Left ventricle myocardium superior (tissue), 1 donor: ENCODE data around the gene MBD3. TPM values are rescaled to one million over a fixed set of nuclear protein-coding genes. Genes with fewer than 3 reads are reported as not detected.
A peak's percentile ranks its signal among the peaks of the same experiment; 100 is the strongest.

Source experiments
- ATAC-seq: fragments of 200-7000 bp; cut with Tn5 transposase; one replicate; pipeline ENCODE4 v1.9.1; 2020; ENCODE audit warnings: mild to moderate bottlenecking, moderate library complexity
- DNase-seq: peaks from one replicate; pipeline ENCODE4 v3.0.0-alpha.2; 2020
- intact Hi-C: fragments of 100-400 bp; cut with micrococcal nuclease; formaldehyde crosslinking; loops from one replicate; pipeline ENCODE4 v1.11.0; 2022
- total RNA-seq: library from RNA; stranded (reverse); fragmentation: NEBNext Ultra II Directional; extraction: Animal tissue kit (Norgen Biotek cat#: 25700); gene quantifications from one replicate; pipeline ENCODE4 v1.2.1, GENCODE V29; 2021
- donor health status: DM: no; HTN: yes; CAD: no; lungs with severe emphysema.

Gene MBD3
- total RNA-seq, 1 donor from 2014 or later = 59.0 TPM

GRCh38 chr19:1621021-1621420 is 28.4 kb upstream of the MBD3 start:
- ATAC-seq = no peak
- intact Hi-C loops = no loop called here
- DNase-seq = peak; percentile 14

DNA sequence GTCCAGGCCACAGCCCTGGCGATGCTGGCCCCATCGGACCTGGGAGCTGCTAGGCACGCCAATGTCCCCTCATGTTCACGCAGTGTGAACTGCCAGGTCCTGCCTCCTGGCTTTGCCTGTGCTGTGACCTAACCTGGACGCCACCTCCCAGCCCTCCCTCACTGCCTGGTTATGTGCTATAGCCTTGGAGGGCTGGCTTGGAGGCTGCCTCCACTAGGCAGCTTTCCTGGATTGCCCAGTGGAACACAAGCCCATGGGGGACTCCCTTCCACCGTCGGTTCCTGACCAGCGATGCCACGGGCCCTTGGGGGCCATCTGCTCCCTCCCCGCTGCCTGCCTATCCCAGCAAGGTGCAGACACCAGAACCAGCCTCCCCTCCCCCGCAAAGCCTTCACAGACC is 27.8 kb upstream of the MBD3 start:
- ATAC-seq (no peak), DNase-seq (peak; percentile 25)
- intact Hi-C loops = no loop called here

- intact Hi-C loops = no loop called here
- ATAC-seq (no peak), DNase-seq (peak; percentile 18)
Observed at GRCh38 chr19:1619703-1620102, 27.0 kb upstream of the MBD3 start.

- ATAC-seq (no peak), DNase-seq (no peak)
- intact Hi-C loops = no loop called here
Observed at GRCh38 chr19:1619094-1619439, 26.4 kb upstream of the MBD3 start.

GRCh38 chr19:1618157-1619093 is 25.8 kb upstream of the MBD3 start:
- ATAC-seq (peak; percentile 76), DNase-seq (peak; percentile 51)
- intact Hi-C loops = no loop called here

- no peak for ATAC-seq
- intact Hi-C loops = no loop called here
Observed at GRCh38 chr19:1616875-1617274, 24.2 kb upstream of the MBD3 start.

GRCh38 chr19:1616396-1616795 is 23.7 kb upstream of the MBD3 start:
- intact Hi-C loops = no loop called here
- DNase-seq (peak; percentile 27), ATAC-seq (peak; percentile 50)

More at GRCh38 chr19:1616875-1617274, 24.2 kb upstream of the MBD3 start:
- DNase-seq = no peak

- intact Hi-C loops = no loop called here
- ATAC-seq (no peak), DNase-seq (peak; percentile 16)
Observed at GRCh38 chr19:1615156-1615765, 22.6 kb upstream of the MBD3 start.

DNA sequence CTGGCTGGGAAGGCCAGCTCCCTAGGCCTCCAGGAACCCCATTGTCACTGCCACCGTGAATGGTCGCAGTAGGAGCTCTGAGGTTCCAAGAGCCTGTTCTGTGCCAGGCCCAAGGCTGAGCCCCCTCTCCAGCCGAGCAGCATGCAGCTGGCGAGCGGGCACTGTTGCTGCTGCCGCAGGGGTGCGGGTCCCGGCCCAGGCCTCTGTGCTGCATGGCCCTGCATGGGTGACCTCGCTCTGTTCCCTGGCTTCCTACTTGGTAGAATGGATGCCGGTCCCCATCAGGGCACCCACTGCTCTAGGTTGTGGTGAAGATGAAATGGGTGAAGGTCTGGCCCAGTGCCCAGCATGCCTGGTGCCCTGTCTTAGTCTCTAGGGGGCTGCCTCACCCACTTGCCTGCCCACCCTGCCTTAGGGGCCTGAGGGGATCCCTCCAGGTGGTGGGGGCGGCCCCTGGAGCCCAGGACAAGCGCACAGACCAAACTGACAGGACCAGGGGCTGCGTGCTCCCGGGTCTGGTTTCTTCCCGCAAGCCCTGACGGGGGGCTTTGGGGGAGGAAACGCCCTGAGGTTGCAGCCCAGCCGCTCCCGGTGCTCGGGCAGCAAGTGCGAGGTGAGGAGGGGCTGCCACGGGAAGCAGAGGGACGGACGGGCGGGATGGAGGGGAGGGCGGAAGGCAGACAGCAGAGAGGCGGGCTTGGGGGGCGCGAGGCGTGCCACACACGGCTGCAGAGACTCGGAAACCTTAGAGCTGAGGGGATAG is 21.3 kb upstream of the MBD3 start:
- DNase-seq (no peak), ATAC-seq (no peak)
- intact Hi-C loops = no loop called here

- no peak for DNase-seq
- no peak for ATAC-seq
- intact Hi-C loops = no loop called here
Observed at GRCh38 chr19:1613146-1613545, 20.5 kb upstream of the MBD3 start.

- ATAC-seq = no peak
- intact Hi-C loops = no loop called here
- DNase-seq = no peak
Observed at GRCh38 chr19:1612114-1613086, 19.7 kb upstream of the MBD3 start.

GRCh38 chr19:1611353-1611752 is 18.7 kb upstream of the MBD3 start:
- ATAC-seq (no peak), DNase-seq (no peak)
- intact Hi-C loops = no loop called here

DNA sequence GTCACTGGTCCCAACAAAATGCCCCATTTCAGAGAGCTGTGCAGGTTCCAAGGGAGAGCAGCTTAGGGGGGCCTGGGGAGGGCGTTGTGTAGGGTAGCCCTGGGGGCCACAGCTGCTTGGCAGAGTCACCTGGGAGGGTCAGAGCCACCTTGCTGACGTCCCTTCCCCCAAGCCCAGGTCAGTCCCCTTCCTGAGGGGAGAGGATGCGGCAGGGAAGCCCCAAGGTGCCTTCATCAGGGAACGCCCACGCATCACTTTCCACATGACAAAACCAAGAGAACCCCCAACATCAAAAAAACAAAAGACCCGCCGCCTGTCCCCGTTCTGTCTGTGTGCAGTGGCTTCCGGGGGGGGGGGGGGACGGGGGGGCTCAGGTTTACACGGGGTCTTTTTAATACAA is 17.9 kb upstream of the MBD3 start:
- intact Hi-C loops = no loop called here
- DNase-seq (no peak), ATAC-seq (no peak)

DNA sequence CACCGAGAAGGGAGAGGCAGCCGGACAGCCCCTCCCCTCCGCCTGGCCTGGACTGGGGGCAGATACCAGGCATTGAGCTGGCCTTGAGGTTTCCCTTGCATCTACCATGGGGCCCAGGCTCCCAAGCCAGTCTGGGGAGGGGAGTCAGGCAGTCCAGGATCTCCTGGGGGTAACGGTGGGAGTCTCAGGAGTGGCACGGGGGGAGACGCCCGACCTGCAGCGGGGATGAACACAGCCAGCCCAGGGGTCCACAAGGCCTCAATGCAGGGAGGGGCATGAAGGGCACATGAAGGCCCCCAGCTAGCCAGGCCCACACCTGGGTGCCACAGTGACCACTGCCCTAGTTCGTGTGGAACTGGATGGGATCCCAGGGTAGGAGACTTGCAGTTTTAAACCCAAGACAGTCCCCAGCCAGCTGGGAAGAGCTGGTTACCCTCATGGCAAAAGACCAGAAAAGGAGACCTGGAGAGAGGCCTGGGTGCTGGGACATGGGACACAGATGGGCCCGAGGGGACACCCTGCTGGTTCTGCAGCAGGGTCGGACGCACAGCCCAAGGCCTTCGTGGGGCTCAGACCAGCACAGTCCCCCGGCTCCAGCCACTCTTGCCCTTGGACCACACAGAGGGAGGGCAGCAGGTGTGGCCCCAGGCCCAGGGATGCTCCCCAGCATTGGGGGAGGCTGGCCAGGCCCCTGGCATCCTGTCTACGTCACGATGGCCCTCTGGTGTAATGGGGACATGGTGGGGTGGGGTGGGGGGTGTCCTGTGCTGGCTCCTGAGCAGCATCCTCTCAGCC is 17.2 kb upstream of the MBD3 start:
- intact Hi-C loops = no loop called here
- ATAC-seq (no peak), DNase-seq (no peak)

DNA sequence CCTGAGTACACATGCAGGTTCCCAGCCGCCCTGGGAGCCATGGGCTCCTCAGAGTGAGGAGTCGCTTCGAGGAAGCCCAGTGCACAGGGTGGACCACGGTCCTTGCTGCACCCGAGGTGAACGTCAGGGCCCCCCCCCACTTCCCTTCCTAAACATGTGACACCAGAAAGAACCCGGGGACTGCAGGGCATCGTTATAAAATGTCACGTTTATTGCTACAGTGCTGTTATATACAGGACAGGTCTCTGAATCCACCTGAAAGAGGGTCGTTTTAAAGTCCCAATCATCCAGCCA is 16.4 kb upstream of the MBD3 start:
- no peak for DNase-seq
- intact Hi-C loops = no loop called here
- no peak for ATAC-seq

DNA sequence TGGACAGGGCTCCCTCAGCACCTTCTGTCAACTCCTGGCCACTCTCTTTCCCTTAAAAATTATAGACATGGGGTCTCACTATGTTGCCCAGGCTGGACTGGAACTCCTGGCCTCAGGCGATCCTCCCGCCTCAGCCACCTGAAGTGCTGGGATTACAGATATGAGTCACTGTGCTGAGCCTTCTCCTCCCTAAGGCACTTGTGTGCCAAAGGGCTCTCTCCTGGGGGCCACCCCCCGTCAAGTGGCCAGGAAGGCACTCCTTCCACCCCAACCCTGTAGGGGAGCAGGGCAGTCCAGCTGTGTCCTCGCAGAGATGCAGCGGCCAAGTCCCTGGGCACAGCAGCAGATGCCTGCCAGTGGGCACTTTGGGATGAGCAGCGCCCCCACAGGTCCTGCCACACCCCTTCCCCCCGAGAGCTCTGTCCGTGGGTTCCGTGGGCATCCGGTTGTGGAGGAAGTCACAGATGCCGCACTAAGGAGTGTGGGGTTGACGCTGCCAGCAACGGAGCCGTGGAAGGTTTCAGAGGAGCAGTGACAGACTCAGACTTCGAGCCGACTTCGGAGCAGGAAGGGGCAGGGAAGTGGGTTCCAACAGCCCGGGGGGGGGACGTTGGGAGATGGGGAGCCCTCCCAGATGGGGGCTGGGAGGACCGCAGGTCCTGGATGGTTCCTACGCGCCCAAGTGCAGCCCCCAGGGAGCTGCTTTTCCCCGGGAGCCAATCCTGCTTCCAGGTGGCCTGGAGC is 15.9 kb upstream of the MBD3 start:
- intact Hi-C loops = no loop called here
- ATAC-seq (no peak), DNase-seq (no peak)

DNA sequence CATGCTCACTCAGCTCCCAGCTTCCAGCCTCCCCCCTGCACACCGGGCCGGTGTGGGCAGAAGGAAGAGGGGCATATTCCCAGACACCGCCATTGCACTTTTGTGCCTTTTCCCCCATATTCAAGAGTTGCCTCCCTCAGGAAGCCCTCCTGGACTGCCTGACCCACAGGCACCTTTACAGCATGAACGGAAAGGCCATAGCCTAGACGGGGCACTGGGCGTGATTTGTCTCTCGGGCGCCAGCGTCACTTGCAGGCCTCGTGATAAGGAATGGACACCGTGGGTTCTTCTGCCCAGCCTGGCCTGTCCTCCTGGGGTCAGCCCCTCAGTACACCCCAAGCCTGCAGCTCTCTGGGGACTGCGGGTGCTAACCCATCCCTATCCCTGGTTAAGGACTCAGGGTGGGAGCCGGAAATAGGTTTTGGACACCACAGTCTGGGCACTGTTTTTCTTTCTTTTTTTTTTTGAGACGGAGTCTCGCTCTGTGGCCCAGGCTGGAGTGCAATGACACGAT is 13.5 kb upstream of the MBD3 start:
- no peak for DNase-seq
- peak; percentile 2 for ATAC-seq
- intact Hi-C loops = no loop called here
